OCI-LY1 (cell line): Measurements from ENCODE around the gene ADAM19.

Source experiments
- EZH2 ChIP-seq: fragments of 200-600 bp; sonication (generic), shearing (Covaris generic); IDR thresholded peaks from 2 replicates; pipeline ENCODE4 v1.8.0; 2017; ENCODE audit warnings: borderline replicate concordance, mixed run types, mild to moderate bottlenecking, antibody characterized with exemption, low read length, moderate library complexity, mixed read lengths
- TF ChIP-seq, protein P1 (sequence below): fragments of 200-600 bp; sonication (generic), shearing (Covaris generic); IDR thresholded peaks from 2 replicates; pipeline ENCODE4 v1.5.1; 2017; ENCODE audit warnings: mild to moderate bottlenecking, antibody characterized with exemption, low read length, moderate library complexity, mixed read lengths

DNA sequence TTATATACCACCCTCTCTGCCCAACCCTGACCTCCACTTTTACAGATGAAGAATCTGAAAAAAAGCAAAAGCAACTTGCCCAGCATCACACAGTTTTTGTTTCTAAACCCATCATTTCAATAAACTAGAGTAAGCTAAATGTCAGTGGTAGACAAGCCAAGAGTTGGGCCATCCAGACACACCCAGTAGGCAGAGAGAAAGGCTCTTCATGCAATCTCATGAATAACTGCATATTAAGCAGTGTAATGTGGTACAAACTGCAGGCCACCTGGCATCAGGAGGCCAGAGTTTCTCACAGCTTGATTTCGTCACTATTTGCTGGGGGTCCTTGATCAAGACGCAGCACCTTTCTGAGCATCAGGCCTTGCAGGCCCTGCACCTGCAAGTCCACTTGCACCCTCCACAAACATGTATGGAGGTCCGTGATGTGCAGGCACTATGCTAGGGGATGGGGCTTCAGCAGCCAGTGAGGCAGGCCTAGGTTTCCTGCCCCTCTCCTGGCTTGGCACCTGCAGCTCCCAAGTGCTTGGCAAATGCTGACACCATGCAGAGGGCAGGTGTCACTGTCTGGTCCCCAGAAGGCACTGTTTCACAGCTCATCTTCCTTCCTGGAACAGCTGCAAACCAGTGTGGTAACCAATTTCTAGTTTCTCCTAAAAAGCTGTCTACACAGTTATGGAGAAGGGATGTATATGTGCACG, 29.8 kb downstream of the ADAM19 start:
- TF ChIP-seq, protein P1, sequence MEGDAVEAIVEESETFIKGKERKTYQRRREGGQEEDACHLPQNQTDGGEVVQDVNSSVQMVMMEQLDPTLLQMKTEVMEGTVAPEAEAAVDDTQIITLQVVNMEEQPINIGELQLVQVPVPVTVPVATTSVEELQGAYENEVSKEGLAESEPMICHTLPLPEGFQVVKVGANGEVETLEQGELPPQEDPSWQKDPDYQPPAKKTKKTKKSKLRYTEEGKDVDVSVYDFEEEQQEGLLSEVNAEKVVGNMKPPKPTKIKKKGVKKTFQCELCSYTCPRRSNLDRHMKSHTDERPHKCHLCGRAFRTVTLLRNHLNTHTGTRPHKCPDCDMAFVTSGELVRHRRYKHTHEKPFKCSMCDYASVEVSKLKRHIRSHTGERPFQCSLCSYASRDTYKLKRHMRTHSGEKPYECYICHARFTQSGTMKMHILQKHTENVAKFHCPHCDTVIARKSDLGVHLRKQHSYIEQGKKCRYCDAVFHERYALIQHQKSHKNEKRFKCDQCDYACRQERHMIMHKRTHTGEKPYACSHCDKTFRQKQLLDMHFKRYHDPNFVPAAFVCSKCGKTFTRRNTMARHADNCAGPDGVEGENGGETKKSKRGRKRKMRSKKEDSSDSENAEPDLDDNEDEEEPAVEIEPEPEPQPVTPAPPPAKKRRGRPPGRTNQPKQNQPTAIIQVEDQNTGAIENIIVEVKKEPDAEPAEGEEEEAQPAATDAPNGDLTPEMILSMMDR = no peak
- TF ChIP-seq EZH2 = no peak
